ENCODE results near the gene SLC4A8. TPM values are rescaled to one million over a fixed set of nuclear protein-coding genes. Genes with fewer than 3 reads are reported as not detected.

SLC4A8 gene
- total RNA-seq, 1 experiment from 2014 or later = 3.0 TPM

- no peak overlapping the region for H2AFZ ChIP-seq
- no peak overlapping the region for H3K27ac ChIP-seq
- no peak for TF ChIP-seq EZH2 (IDR thresholded peaks at IDR 0.05; ENCODE audit: low read depth)
- TF ChIP-seq CTCF (conservative IDR thresholded peaks at IDR 0.05) = no peak
- intact Hi-C loops (cut with micrococcal nuclease; ENCODE audit: unreplicated experiment) = no loop called here
- no peak overlapping the region for H3K4me3 ChIP-seq
- H3K27me3 ChIP-seq (ENCODE audit: insufficient read depth, low read depth) = peaks cover 92% of the 10 kb centered on the region
- POLR2A ChIA-PET (ENCODE audit: unreplicated experiment) = interaction anchor here (0.6 kb wide), 1 partner anchor 202 kb away, joined by 4 read pairs; no protein-coding TSS in a partner anchor
- H3F3A ChIP-seq (ENCODE audit: insufficient read depth, low read depth) = no peaks in the 10 kb centered on the region
- H3K9me2 ChIP-seq (ENCODE audit: insufficient read depth) = no peaks in the 10 kb centered on the region
- CTCF ChIA-PET = no interaction called here
- H3K79me2 ChIP-seq (ENCODE audit: low read depth) = no peaks in the 10 kb centered on the region
- no peak overlapping the region for H3K4me2 ChIP-seq
- no peaks in the 10 kb centered on the region for H3K9me3 ChIP-seq (ENCODE audit: insufficient read depth, low read depth)
- no peaks in the 10 kb centered on the region for H4K20me1 ChIP-seq (ENCODE audit: insufficient read depth)
- H3K4me1 ChIP-seq (replicated peaks; ENCODE audit: insufficient read depth) = no peaks in the 10 kb centered on the region
- no TSS peak for BruUV-seq (replicated peaks)
- no peak for DNase-seq
- H3K36me3 ChIP-seq (ENCODE audit: low read depth) = no peaks in the 10 kb centered on the region
Measured at GRCh38 chr12:51547606-51548005, 123.0 kb downstream of the SLC4A8 start.

DNA sequence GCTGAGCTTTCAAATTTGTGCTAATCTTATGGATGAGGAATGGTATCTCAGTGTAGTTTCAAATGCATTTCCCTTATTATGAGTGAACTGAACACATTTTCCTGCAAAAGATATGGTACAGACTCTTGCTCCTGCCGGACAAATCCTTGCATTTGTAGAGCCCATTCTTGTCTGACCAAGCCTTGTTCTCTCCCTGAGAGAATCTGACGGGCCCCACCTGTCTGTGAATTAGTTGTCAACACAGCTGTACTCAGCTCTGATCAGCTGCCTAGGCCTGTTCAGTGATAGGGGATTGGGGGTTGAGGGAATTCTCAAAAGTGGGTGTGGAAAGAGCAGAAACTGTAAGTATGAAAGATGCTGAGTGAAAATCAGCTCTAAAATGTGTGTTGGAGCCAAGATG, 123.6 kb downstream of the SLC4A8 start:
- BruUV-seq (replicated peaks) = no TSS peak
- no peak overlapping the region for H2AFZ ChIP-seq
- no peak overlapping the region for H3K27ac ChIP-seq
- no peaks in the 10 kb centered on the region for H3K79me2 ChIP-seq (ENCODE audit: low read depth)
- no peaks in the 10 kb centered on the region for H3K9me3 ChIP-seq (ENCODE audit: insufficient read depth, low read depth)
- no peak for DNase-seq
- intact Hi-C loops (cut with micrococcal nuclease; ENCODE audit: unreplicated experiment) = no loop called here
- no peaks in the 10 kb centered on the region for H3K9me2 ChIP-seq (ENCODE audit: insufficient read depth)
- no peaks in the 10 kb centered on the region for H3K36me3 ChIP-seq (ENCODE audit: low read depth)
- H3K4me1 ChIP-seq (replicated peaks; ENCODE audit: insufficient read depth) = no peaks in the 10 kb centered on the region
- no peak for TF ChIP-seq EZH2 (IDR thresholded peaks at IDR 0.05; ENCODE audit: low read depth)
- TF ChIP-seq CTCF (conservative IDR thresholded peaks at IDR 0.05) = no peak
- H3K4me3 ChIP-seq = no peak overlapping the region
- ChIA-PET CTCF (interaction anchor here (0.7 kb wide), 1 partner anchor 88 kb away, joined by 3 read pairs; no protein-coding TSS in a partner anchor), POLR2A (ENCODE audit: unreplicated experiment) (no interaction called here)
- H3F3A ChIP-seq (ENCODE audit: insufficient read depth, low read depth) = no peaks in the 10 kb centered on the region
- H3K4me2 ChIP-seq = no peak overlapping the region
- H4K20me1 ChIP-seq (ENCODE audit: insufficient read depth) = no peaks in the 10 kb centered on the region
- H3K27me3 ChIP-seq (ENCODE audit: insufficient read depth, low read depth) = peaks cover 91% of the 10 kb centered on the region

GRCh38 chr12:51549637-51550036, 125.0 kb downstream of the SLC4A8 start:
- Histone ChIP-seq H3K27ac (no peak overlapping the region), H3K9me2 (ENCODE audit: insufficient read depth) (no peaks in the 10 kb centered on the region), H2AFZ (no peak overlapping the region), H3K4me3 (no peak overlapping the region), H3K36me3 (ENCODE audit: low read depth) (no peaks in the 10 kb centered on the region), H4K20me1 (ENCODE audit: insufficient read depth) (no peaks in the 10 kb centered on the region), H3K27me3 (ENCODE audit: insufficient read depth, low read depth) (peaks cover 89% of the 10 kb centered on the region), H3K4me2 (no peak overlapping the region), H3K79me2 (ENCODE audit: low read depth) (no peaks in the 10 kb centered on the region), H3F3A (ENCODE audit: insufficient read depth, low read depth) (no peaks in the 10 kb centered on the region), H3K9me3 (ENCODE audit: insufficient read depth, low read depth) (peaks cover 2% of the 10 kb centered on the region; the same call in 1 of the 2 replicates), H3K4me1 (replicated peaks; ENCODE audit: insufficient read depth) (no peaks in the 10 kb centered on the region)
- ChIA-PET CTCF (no interaction called here), POLR2A (ENCODE audit: unreplicated experiment) (no interaction called here)
- intact Hi-C loops (cut with micrococcal nuclease; ENCODE audit: unreplicated experiment) = no loop called here
- BruUV-seq (replicated peaks) = no TSS peak
- TF ChIP-seq CTCF (conservative IDR thresholded peaks at IDR 0.05) (no peak), EZH2 (IDR thresholded peaks at IDR 0.05; ENCODE audit: low read depth) (no peak)
- DNase-seq = no peak

Other genes starting within 250 kb of the SLC4A8 start
- 5.3 and 7.0 TPM in 2 replicates for gene POU6F1, start 206.8 kb upstream of the SLC4A8 start, total RNA-seq (2021)
- gene DAZAP2, start 186.0 kb upstream of the SLC4A8 start, total RNA-seq (2021) = 84.4 and 154 TPM in 2 replicates
- gene SMAGP, start 154.4 kb upstream of the SLC4A8 start, total RNA-seq (2021) = 36.3 and 42.9 TPM in 2 replicates
- gene BIN2, start 100.7 kb upstream of the SLC4A8 start, total RNA-seq (2021) = not detected in 2 replicates
- gene CELA1, start 78.2 kb upstream of the SLC4A8 start, total RNA-seq (2021) = 0.58 TPM in 1 of 2 replicates, not detected in the other
- 73.0 and 83.5 TPM in 2 replicates for gene GALNT6, start 33.4 kb upstream of the SLC4A8 start, total RNA-seq (2021)
- gene SCN8A, start 166.4 kb downstream of the SLC4A8 start, total RNA-seq (2021) = 0.17 TPM in 1 of 2 replicates, not detected in the other